GM13977 (cell line): Measurements from ENCODE around the gene INPP4B.

ENCODE experiments used
- DNase-seq: peaks from one replicate; pipeline ENCODE4 v3.0.0; 2012; ENCODE audit warnings: low spot score
- in situ Hi-C: fragments of 300-500 bp; cut with MboI; formaldehyde crosslinking; loops from one replicate; pipeline ENCODE4 v1.12.0; 2022; ENCODE audit warnings: low sequenced_read_pairs, low pct_unique_long_range_greater_than_20kb, mixed read lengths, inconsistent platforms; ENCODE audit not compliant: unreplicated experiment
- TF ChIP-seq, protein P1 (sequence below): IDR thresholded peaks from 2 replicates; pipeline ENCODE4 v1.5.1; 2012; ENCODE audit warnings: mild to moderate bottlenecking, control low read depth; ENCODE audit not compliant: insufficient read depth; ENCODE audit errors: extremely low read depth, missing control alignments

The INPP4B gene

GRCh38 chr4:142500966-142501365, 345.1 kb downstream of the INPP4B start:
- DNase-seq: no peak
- TF ChIP-seq, protein P1, sequence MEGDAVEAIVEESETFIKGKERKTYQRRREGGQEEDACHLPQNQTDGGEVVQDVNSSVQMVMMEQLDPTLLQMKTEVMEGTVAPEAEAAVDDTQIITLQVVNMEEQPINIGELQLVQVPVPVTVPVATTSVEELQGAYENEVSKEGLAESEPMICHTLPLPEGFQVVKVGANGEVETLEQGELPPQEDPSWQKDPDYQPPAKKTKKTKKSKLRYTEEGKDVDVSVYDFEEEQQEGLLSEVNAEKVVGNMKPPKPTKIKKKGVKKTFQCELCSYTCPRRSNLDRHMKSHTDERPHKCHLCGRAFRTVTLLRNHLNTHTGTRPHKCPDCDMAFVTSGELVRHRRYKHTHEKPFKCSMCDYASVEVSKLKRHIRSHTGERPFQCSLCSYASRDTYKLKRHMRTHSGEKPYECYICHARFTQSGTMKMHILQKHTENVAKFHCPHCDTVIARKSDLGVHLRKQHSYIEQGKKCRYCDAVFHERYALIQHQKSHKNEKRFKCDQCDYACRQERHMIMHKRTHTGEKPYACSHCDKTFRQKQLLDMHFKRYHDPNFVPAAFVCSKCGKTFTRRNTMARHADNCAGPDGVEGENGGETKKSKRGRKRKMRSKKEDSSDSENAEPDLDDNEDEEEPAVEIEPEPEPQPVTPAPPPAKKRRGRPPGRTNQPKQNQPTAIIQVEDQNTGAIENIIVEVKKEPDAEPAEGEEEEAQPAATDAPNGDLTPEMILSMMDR: no peak
- in situ Hi-C loops: no loop called here

DNA sequence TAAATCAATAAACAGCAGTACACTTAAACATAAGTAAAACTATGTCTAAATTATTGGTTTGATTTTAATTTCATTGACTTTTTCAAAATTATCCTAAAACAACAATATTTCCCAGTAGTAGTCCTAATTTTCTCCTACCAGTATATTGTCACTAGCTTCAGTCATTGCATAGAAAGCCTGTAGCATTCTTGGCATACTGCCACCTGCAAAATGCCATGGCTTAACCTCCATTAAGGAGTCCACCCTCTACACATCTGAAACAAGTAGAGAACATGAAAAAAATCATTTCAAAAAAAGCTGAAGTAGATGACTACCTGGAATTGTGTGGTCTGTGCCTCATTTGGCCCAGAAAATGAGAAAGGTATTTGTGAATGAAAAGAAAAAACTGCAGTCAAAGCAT, 348.5 kb downstream of the INPP4B start:
- no peak for DNase-seq
- in situ Hi-C loops: no loop called here
- TF ChIP-seq, protein P1: no peak

GRCh38 chr4:142493255-142494110, 352.6 kb downstream of the INPP4B start:
- TF ChIP-seq, protein P1: no peak
- DNase-seq: no peak
- in situ Hi-C loops: no loop called here

DNA sequence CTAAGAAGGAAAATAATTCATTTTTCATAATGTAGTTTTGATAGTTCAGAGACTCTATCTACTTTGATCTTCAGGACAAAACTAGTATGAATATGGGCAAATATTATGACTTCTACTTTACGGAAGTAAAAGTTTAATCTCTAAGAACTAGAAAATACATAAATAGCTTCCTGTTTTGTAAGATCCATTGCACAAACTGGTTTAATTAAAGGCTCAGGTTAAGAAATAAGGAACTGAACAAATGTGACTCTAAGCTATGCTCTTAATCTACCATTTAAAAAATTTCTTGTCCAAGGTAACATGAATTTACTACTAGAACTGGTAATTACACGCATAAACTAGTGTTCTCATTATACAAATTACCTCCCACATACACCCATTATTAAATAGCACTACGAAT, 360.6 kb downstream of the INPP4B start:
- DNase-seq: no peak
- in situ Hi-C loops: no loop called here
- TF ChIP-seq, protein P1: no peak

DNA sequence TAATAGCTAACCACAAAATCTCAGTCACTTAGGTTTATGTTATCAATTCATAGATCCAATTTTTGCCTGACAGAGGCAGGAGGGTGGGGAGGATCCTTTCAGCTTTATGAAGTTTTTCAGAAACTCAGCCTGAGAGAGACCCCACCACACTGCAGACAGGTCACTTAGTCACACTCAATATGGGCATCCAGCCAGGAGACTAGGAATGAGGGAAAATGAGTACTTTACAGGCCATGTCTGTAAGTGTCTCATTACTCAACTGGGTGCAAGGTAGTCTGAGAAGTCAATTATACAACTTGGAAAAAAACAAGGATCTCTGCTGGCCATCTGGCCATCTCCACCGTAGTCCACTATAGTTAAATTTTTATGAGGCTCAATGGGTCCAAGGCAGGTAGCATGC, 365.9 kb downstream of the INPP4B start:
- TF ChIP-seq, protein P1: no peak
- no peak for DNase-seq
- in situ Hi-C loops: no loop called here

GRCh38 chr4:142475663-142476062, 370.4 kb downstream of the INPP4B start:
- DNase-seq: no peak
- TF ChIP-seq, protein P1: no peak
- in situ Hi-C loops: no loop called here
